Measurements from ENCODE around the gene GGT6. TPM values are rescaled to one million over a fixed set of nuclear protein-coding genes. Genes with fewer than 3 reads are reported as not detected.

GGT6 gene
- polyA plus RNA-seq, 1 experiment = not detected

- CTCF ChIA-PET = interaction anchor here (0.6 to 6.7 kb wide), 3 partner anchors 55 to 1667 kb away, joined by 3 to 122 read pairs (median 3); no protein-coding TSS in a partner anchor
- POLR2A ChIA-PET = no interaction called here
- TF ChIP-seq, protein P1, sequence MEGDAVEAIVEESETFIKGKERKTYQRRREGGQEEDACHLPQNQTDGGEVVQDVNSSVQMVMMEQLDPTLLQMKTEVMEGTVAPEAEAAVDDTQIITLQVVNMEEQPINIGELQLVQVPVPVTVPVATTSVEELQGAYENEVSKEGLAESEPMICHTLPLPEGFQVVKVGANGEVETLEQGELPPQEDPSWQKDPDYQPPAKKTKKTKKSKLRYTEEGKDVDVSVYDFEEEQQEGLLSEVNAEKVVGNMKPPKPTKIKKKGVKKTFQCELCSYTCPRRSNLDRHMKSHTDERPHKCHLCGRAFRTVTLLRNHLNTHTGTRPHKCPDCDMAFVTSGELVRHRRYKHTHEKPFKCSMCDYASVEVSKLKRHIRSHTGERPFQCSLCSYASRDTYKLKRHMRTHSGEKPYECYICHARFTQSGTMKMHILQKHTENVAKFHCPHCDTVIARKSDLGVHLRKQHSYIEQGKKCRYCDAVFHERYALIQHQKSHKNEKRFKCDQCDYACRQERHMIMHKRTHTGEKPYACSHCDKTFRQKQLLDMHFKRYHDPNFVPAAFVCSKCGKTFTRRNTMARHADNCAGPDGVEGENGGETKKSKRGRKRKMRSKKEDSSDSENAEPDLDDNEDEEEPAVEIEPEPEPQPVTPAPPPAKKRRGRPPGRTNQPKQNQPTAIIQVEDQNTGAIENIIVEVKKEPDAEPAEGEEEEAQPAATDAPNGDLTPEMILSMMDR (IDR thresholded peaks at IDR 0.05; ENCODE audit: insufficient read depth, low read depth, low read length) = no peak
- H3K4me3 ChIP-seq (ENCODE audit: low read depth, low read length) = no peak overlapping the region
- DNase-seq (ENCODE audit: low read depth) = no peak
- no peaks in the 10 kb centered on the region for H3K36me3 ChIP-seq (ENCODE audit: control insufficient read depth, insufficient read depth, low read length)
- H3K27me3 ChIP-seq (ENCODE audit: control insufficient read depth, insufficient read depth, low read length) = peaks cover 11% of the 10 kb centered on the region
Observed at GRCh38 chr17:4569591-4569990, 9.2 kb upstream of the GGT6 start.

DNA sequence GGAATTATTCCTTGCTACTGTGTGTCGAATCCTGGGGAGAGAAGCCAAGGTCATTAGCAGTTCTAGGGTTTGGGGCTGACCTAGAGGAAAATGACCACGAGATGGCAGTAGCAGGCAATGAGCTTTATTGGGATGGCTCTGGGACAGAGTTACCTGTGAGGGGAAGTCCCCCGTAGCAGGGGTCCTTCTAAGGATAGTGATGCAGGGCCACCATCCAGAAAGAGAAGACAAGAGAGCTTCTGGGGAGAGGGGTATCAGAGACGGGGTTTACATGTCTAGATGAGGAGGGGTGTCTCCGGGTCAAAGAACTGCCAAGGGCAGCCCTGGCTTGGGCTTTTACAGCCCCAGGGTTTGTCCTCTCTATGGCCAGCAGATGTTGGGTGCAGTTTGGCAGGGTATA, 6.4 kb upstream of the GGT6 start:
- H3K36me3 ChIP-seq (ENCODE audit: control insufficient read depth, insufficient read depth, low read length) = no peaks in the 10 kb centered on the region
- peaks cover 9% of the 10 kb centered on the region for H3K27me3 ChIP-seq (ENCODE audit: control insufficient read depth, insufficient read depth, low read length)
- CTCF ChIA-PET = interaction anchor here (0.7 to 6.7 kb wide), 32 partner anchors 10 to 334 kb away, joined by 3 to 122 read pairs (median 5); partner anchors contain the start of genes C17orf107, MYBBP1A and SMTNL2
- no peak overlapping the region for H3K4me3 ChIP-seq (ENCODE audit: low read depth, low read length)
- DNase-seq (ENCODE audit: low read depth) = no peak
- TF ChIP-seq, protein P1 (IDR thresholded peaks at IDR 0.05; ENCODE audit: insufficient read depth, low read depth, low read length) = peak; percentile 76
- POLR2A ChIA-PET = interaction anchor here (0.6 kb wide), 1 partner anchor 12 kb away, joined by 3 read pairs; the partner anchor contains the start of gene MYBBP1A

DNA sequence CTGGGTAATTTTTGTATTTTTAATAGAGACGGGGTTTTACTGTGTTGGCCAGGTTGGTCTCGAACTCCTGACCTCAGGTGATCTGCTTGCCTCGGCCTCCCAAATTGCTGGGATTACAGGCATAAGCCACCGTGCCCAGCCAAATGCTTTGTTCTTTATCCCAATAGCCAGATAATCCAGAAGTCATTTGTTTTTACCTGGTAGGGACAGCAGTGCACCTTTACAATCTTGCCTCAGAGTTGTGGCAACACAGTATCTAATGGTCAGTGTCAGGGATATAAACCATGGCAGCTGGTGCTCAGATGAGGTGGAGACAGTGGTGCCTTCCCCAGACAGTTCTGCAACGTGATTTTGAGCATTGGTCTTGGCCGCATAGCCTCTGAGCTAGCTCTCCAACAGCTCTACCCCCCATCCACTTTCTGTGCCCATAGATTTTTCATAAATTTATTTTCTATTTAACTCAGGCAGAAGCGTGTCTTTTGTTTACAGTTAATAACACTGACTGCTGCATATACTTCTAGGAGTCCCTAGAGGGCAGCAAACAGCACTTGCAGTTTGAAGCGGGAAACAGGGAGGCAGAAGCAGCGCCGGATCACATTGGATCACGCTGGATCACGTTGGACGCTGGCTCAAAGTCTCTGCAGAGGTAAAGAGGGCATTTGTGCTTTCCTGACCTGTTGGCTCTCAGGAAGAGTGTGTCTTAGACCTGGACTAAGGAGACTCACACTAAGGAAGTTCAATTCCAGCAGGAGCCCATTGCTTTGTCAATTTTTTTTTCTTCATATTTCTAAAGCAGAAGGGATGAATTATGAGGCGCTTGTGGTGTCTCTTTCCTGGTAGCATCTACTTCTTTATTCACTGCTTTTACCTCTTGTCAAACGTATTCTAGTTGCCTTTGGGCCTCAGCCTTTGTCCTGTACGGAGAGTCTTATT, 5.1 kb upstream of the GGT6 start:
- H3K4me3 ChIP-seq (ENCODE audit: low read depth, low read length) = no peak overlapping the region
- POLR2A ChIA-PET = no interaction called here
- H3K36me3 ChIP-seq (ENCODE audit: control insufficient read depth, insufficient read depth, low read length) = no peaks in the 10 kb centered on the region
- H3K27me3 ChIP-seq (ENCODE audit: control insufficient read depth, insufficient read depth, low read length) = peaks cover 7% of the 10 kb centered on the region; the same call in 1 of the 2 replicates
- TF ChIP-seq, protein P1 (IDR thresholded peaks at IDR 0.05; ENCODE audit: insufficient read depth, low read depth, low read length) = peak; percentile 94
- CTCF ChIA-PET = interaction anchor here (0.5 to 6.7 kb wide), 22 partner anchors 9 to 335 kb away, joined by 3 to 122 read pairs (median 7); partner anchors contain the start of genes C17orf107 and MYBBP1A
- no peak for DNase-seq (ENCODE audit: low read depth)

- ChIA-PET POLR2A (no interaction called here), CTCF (interaction anchor here (1.0 to 2.6 kb wide), 2 partner anchors 64 to 327 kb away, joined by 3 to 11 read pairs; no protein-coding TSS in a partner anchor)
- DNase-seq (ENCODE audit: low read depth) = no peak
- no peak overlapping the region for H3K4me3 ChIP-seq (ENCODE audit: low read depth, low read length)
- H3K27me3 ChIP-seq (ENCODE audit: control insufficient read depth, insufficient read depth, low read length) = peaks cover 5% of the 10 kb centered on the region
- no peaks in the 10 kb centered on the region for H3K36me3 ChIP-seq (ENCODE audit: control insufficient read depth, insufficient read depth, low read length)
- TF ChIP-seq, protein P1 (IDR thresholded peaks at IDR 0.05; ENCODE audit: insufficient read depth, low read depth, low read length) = no peak
Observed at GRCh38 chr17:4562015-4562969, 1.9 kb upstream of the GGT6 start.
